SH-SY5Y (cell line): ENCODE results near the gene ACTN4.

Source experiments
- GATA2 ChIP-seq: IDR thresholded peaks from 2 replicates; pipeline ENCODE4 v1.6.1; 2011; ENCODE audit warnings: mild to moderate bottlenecking, low read depth, low read length
- GATA3 ChIP-seq: IDR thresholded peaks from 2 replicates; pipeline ENCODE4 v1.6.1; 2011; ENCODE audit warnings: low read depth, mild to moderate bottlenecking, low read length, moderate library complexity

GRCh38 chr19:38726284-38726673, 78.8 kb downstream of the ACTN4 start:
- TF ChIP-seq GATA3 = no peak
- no peak for TF ChIP-seq GATA2
